ENCODE results near the gene DMRTA2.

Gene DMRTA2

DNA sequence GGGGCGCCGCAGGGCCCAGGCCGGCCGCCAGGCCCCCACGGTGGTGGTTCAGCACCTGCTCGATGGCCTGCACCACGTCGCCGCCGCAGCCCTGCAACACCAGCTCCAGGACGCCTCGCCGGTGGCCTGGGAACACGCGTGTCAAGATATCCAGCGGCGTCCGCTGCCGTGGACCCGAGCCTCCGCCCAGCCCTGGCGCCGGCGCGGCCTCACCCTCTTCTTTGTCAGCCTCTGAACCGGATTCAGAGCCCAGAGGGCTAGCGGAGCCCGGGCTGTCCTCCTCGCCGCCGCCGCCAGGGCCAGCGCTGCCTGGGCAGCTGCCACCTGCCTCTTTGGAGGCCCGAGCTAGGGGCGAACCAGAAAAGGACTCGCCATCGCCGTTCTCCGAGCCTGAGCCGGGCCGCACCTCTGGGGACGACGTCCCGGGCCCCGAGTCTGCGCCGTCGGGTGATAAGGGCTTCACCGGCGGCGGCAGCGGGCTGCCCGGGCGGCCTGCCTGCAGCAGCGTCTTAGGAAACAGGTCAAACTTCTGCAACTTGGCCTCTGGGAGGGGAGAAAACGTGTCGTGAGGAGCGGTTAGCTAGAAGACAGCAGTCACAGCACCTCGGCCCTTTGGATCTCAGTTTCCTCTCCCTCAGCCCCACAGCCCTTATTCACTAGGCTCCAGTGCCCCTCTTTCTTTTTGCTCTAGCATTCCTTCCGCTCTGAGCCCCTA, 3.9 kb downstream of the DMRTA2 start:
- DNase-seq (ENCODE audit: extremely low spot score) = peak; percentile 2
- TF ChIP-seq FOXA1 (IDR thresholded peaks at IDR 0.05) (no peak), CTBP1 (IDR thresholded peaks at IDR 0.05; ENCODE audit: borderline replicate concordance) (no peak), BHLHE40 (IDR thresholded peaks at IDR 0.05; ENCODE audit: borderline replicate concordance) (no peak)
- POLR2A ChIA-PET = no interaction called here
- CTCF ChIA-PET = no interaction called here

DNA sequence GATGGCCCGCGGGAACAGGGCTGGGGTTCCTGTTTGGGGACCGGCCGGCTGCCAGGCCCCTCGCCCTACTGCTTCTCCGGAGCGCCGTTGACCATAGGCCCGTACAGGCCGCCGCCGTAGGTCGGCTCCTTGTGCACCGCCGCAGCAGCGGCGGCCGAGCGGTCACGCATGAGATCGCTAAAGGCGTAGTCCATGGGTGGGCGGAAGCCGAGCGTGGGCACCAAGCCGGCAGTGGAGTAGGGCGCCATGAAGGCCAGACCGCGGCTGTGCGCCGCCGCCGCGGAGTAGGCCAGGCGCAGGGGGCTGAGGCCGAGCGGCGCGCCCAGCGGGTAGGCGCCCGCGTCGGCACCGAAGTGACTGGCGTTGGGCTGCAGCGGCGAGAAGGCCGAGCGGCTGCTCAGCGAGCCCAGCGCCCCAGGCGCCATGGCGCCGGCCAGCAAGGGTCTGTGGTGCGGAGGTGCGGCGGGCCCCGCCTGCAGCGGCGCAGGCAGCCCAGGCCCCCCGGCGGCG, 4.6 kb downstream of the DMRTA2 start:
- peak; percentile 1 for DNase-seq (ENCODE audit: extremely low spot score)
- TF ChIP-seq CTBP1 (IDR thresholded peaks at IDR 0.05; ENCODE audit: borderline replicate concordance) (no peak), L3MBTL2 (conservative IDR thresholded peaks at IDR 0.05) (no peak), FOXK2 (IDR thresholded peaks at IDR 0.05) (no peak), ELF4 (IDR thresholded peaks at IDR 0.05) (no peak), SUZ12 (IDR thresholded peaks at IDR 0.05) (no peak)
- CTCF ChIA-PET = no interaction called here
- POLR2A ChIA-PET = no interaction called here

DNA sequence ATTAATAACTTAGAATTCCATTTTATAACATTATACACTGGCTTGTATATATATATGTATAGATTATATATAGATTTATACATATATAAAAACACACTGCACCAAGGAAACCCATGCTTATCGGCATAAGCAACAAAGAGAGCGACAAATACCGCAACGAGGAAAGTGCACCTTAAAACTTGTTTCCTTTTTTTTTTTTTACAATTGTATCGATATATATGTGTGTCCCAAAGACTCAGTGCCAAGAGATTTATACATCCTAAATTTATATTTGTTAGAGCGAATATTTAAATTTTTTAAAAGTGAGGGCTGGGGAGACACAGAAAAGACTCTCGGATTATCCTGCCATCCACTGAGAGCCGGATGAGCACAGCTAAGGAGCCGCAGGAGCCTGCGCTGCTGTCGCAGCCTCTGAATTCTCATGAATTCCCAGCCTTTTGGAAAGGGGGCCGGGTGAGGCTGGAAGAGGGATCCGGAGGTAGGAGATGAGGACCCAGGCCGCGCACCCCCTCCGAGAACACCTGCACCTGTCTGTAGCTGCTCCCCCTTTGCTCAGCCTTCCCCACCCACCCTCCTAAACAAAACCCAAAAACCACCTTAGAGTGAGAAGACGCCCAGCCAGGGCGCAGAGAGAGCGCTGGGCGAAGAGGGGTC, 5.2 kb downstream of the DMRTA2 start:
- CTCF ChIA-PET = no interaction called here
- TF ChIP-seq HDGF (IDR thresholded peaks at IDR 0.05; ENCODE audit: borderline replicate concordance) (no peak), LEF1 (IDR thresholded peaks at IDR 0.05; ENCODE audit: borderline replicate concordance) (no peak), ARNT (IDR thresholded peaks at IDR 0.05) (no peak), FOXA1 (IDR thresholded peaks at IDR 0.05) (no peak), FOXM1 (IDR thresholded peaks at IDR 0.05; ENCODE audit: borderline replicate concordance) (no peak), ZNF384 (IDR thresholded peaks at IDR 0.05) (no peak)
- peak; percentile 3 for DNase-seq (ENCODE audit: extremely low spot score)

DNA sequence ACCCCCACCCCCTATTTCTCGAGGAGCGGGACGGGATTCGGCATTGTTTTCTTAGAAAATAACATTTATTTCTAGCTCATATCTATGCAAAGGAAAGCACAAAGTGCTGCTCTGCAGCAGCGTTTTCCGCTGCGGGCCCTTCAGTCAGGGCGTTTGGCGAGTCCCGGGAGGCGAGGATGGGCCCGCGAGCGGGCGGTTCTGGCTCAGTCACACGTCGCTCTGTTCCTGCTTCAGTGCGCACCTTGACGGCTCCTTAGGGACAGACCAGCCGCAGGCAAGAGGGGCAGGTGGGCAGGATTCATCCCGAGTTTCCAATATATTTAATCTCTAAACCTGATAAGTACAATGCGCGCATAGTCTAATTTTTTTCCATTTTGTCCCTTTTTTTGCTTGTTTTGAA, 5.7 kb downstream of the DMRTA2 start:
- TF ChIP-seq L3MBTL2 (conservative IDR thresholded peaks at IDR 0.05) (no peak), FOXA1 (IDR thresholded peaks at IDR 0.05) (no peak), FOXM1 (IDR thresholded peaks at IDR 0.05; ENCODE audit: borderline replicate concordance) (no peak), ARNT (IDR thresholded peaks at IDR 0.05) (no peak), NFRKB (IDR thresholded peaks at IDR 0.05) (no peak), SP1 (IDR thresholded peaks at IDR 0.05) (no peak), HDGF (IDR thresholded peaks at IDR 0.05; ENCODE audit: borderline replicate concordance) (no peak), ZNF384 (IDR thresholded peaks at IDR 0.05) (no peak), CTBP1 (IDR thresholded peaks at IDR 0.05; ENCODE audit: borderline replicate concordance) (no peak), ELF4 (IDR thresholded peaks at IDR 0.05) (no peak), BHLHE40 (IDR thresholded peaks at IDR 0.05; ENCODE audit: borderline replicate concordance) (no peak)
- TF ChIP-seq, protein P1, sequence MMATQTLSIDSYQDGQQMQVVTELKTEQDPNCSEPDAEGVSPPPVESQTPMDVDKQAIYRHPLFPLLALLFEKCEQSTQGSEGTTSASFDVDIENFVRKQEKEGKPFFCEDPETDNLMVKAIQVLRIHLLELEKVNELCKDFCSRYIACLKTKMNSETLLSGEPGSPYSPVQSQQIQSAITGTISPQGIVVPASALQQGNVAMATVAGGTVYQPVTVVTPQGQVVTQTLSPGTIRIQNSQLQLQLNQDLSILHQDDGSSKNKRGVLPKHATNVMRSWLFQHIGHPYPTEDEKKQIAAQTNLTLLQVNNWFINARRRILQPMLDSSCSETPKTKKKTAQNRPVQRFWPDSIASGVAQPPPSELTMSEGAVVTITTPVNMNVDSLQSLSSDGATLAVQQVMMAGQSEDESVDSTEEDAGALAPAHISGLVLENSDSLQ (IDR thresholded peaks at IDR 0.05) = no peak
- CTCF ChIA-PET = no interaction called here
- POLR2A ChIA-PET = no interaction called here
- no peak for DNase-seq (ENCODE audit: extremely low spot score)

More for the DNA sequence above, 5.2 kb downstream of the DMRTA2 start:
- POLR2A ChIA-PET = no interaction called here

DNA sequence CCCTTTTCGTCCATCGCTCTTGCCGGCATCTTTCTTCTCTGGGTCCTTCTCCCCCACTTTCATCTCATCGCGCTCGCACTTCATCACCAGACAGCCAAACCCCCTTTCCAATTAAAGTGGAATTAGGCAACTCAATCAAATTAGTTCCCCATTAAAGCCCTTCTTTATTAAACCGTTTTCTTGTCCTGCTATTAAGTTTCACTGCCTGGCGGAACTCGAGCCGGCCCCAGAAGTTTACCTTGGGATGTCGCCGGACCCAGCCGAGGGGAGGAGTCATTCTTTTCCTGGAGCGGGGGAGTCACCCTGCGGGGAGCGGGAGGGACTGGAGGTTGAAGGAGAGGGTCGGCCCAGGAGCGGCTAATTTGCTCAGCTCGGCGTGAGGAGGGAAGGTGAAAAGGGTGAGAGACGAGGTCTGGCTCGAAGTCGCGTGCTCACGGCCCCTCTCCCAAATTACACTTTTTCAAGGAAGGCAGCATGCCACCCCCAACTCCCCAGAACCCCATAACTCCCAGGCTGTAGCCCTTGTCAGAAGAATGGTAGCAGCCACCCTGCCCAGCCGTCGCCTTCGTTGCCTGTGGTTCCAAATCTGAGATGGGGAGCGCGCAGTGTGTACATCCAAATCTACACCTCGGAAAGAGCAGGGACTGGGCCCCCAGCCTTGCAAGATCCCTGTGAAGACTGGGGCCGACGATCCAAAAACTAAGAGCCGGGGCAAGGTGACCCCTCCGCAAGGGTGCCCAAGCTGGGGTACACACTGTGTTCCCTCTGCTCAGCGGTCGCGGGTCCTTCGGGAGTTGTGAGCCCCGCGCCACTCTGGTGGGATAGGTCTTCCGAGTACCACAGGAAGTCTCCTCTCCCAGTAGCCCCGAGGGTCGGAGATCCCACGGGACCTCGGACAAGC, 6.4 kb downstream of the DMRTA2 start:
- TF ChIP-seq ELF4 (IDR thresholded peaks at IDR 0.05) (no peak), ZNF384 (IDR thresholded peaks at IDR 0.05) (no peak), SUZ12 (IDR thresholded peaks at IDR 0.05) (no peak), FOXM1 (IDR thresholded peaks at IDR 0.05; ENCODE audit: borderline replicate concordance) (no peak), HDGF (IDR thresholded peaks at IDR 0.05; ENCODE audit: borderline replicate concordance) (no peak), L3MBTL2 (conservative IDR thresholded peaks at IDR 0.05) (no peak), ARNT (IDR thresholded peaks at IDR 0.05) (no peak), LEF1 (IDR thresholded peaks at IDR 0.05; ENCODE audit: borderline replicate concordance) (no peak), TARDBP (IDR thresholded peaks at IDR 0.05) (no peak), FOXK2 (IDR thresholded peaks at IDR 0.05) (no peak), CTBP1 (IDR thresholded peaks at IDR 0.05; ENCODE audit: borderline replicate concordance) (no peak), NFRKB (IDR thresholded peaks at IDR 0.05) (no peak), FOXA1 (IDR thresholded peaks at IDR 0.05) (no peak)
- TF ChIP-seq, protein P1 (IDR thresholded peaks at IDR 0.05) = no peak
- CTCF ChIA-PET = no interaction called here
- POLR2A ChIA-PET = no interaction called here
- no peak for DNase-seq (ENCODE audit: extremely low spot score)

DNA sequence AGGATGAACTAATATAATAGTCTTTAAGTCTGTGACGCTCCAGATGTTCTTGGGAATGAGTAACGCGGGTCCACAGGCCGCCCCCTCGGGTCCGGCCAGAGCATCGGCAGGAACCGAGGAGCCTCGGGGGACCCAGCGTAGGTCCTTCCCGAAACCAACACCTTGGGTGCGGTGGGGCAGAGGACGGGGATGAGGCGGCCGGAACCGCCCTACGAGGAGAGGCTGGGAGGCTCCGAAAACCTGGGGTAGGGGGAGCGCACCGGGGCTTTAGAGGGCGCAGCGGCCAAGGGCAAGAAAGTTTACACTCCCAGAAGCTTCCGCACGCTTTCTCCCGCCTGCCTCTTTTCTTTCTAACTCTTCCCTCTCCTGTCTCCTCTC, 7.1 kb downstream of the DMRTA2 start:
- no peak for TF ChIP-seq ARNT (IDR thresholded peaks at IDR 0.05)
- no peak for TF ChIP-seq FOXM1 (IDR thresholded peaks at IDR 0.05; ENCODE audit: borderline replicate concordance)
- no peak for TF ChIP-seq NFRKB (IDR thresholded peaks at IDR 0.05)
- no peak for TF ChIP-seq BHLHE40 (IDR thresholded peaks at IDR 0.05; ENCODE audit: borderline replicate concordance)
- TF ChIP-seq TARDBP (IDR thresholded peaks at IDR 0.05) = no peak
- TF ChIP-seq ELF4 (IDR thresholded peaks at IDR 0.05) = no peak
- no peak for TF ChIP-seq LEF1 (IDR thresholded peaks at IDR 0.05; ENCODE audit: borderline replicate concordance)
- TF ChIP-seq FOXK2 (IDR thresholded peaks at IDR 0.05) = no peak
- DNase-seq (ENCODE audit: extremely low spot score) = no peak
- POLR2A ChIA-PET = no interaction called here
- CTCF ChIA-PET = no interaction called here

All from HEK293T (cell line).